ENCODE measurements around the gene PEX11B. TPM values are rescaled to one million over a fixed set of nuclear protein-coding genes. Genes with fewer than 3 reads are reported as not detected.

PEX11B gene
- total RNA-seq, 2 experiments from 2014 or later = 11.6 to 13.2 TPM

DNA sequence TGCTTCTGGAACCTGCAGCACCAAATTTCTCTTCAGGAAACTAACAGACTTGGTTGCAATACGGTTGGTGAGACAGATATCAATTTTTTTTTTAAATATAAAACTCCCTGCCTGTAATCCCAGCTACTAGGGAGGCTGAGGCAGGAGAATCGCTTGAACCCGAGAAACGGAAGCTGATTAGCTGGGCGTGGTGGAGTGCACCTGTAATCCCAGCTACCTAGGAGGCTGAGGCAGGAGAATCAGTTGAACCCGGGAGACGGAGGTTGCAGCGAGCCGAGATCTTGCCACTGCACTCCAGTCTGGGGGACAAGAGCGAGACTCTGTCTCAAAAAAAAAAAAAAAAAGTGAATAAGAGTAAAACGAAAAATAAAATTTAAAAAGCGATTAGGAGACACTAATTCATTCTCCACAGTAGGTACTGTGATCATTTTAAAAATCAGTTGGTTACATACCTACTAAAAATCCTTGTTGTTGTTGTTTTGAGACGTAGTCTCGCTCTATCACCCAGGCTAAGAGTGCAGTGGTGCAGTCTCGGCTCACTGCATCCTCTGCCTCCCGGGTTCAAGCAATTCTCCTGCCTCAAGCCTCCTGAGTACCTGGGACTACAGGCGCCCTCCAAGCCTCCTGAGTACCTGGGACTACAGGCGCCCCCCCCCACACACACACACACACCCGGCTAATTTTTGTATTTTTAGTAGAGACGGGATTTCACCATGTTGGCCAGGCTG lies 9.6 kb upstream of the PEX11B start:
- Histone ChIP-seq H3K4me1 (ENCODE audit: insufficient read depth, low read length) (peaks cover 45% of the 10 kb centered on the region), H3K27ac (ENCODE audit: low read depth in 1 of 2, low read length in 2 of 2) (peak overlapping the region; percentile 93 to 98), H3K4me3 (ENCODE audit: low read length) (peak overlapping the region; percentile 95), H3K36me3 (ENCODE audit: insufficient read depth, low read length) (peaks cover 20% of the 10 kb centered on the region), H3K9me3 (ENCODE audit: control insufficient read depth in 1 of 2, insufficient read depth in 1 of 2, low read length in 2 of 2) (no peaks in the 10 kb centered on the region), H3K27me3 (ENCODE audit: control insufficient read depth in 1 of 2, insufficient read depth in 2 of 2, low read length in 2 of 2) (no peaks in the 10 kb centered on the region)
- H3K9me3 Mint-ChIP-seq = no peaks in the 10 kb centered on the region
- POLR2A ChIA-PET = interaction anchor here (0.6 to 3.7 kb wide), 33 partner anchors 8 to 124 kb away, joined by 3 to 213 read pairs (median 7); partner anchors contain the start of genes ANKRD34A, ITGA10, LIX1L and NUDT17
- peaks cover 14% of the 10 kb centered on the region for H3K36me3 Mint-ChIP-seq (ENCODE audit: low read depth)
- intact Hi-C loops (cut with DNase I, micrococcal nuclease) = loop anchor here (1.0 to 2.0 kb wide), 6 partner anchors 10 to 69 kb away; partner anchors contain the start of genes ANKRD34A (in 1 of the 2), LIX1L (in 1 of the 2), PEX11B (in 1 of the 2) and PIAS3 (in 1 of the 2)
- H3K4me1 Mint-ChIP-seq (ENCODE audit: low read depth) = peaks cover 29% of the 10 kb centered on the region
- CTCF ChIA-PET = interaction anchor here (0.6 to 2.3 kb wide), 20 partner anchors 10 to 109 kb away, joined by 3 to 40 read pairs (median 4); partner anchors contain the start of genes ANKRD34A, LIX1L, NUDT17 and PEX11B
- ATAC-seq (ENCODE audit: poor library complexity) (no peak), DNase-seq (peak in 2 of 14 experiments; percentile 11 to 19)
- H3K27ac Mint-ChIP-seq = no peak overlapping the region
- TF ChIP-seq, protein P1, sequence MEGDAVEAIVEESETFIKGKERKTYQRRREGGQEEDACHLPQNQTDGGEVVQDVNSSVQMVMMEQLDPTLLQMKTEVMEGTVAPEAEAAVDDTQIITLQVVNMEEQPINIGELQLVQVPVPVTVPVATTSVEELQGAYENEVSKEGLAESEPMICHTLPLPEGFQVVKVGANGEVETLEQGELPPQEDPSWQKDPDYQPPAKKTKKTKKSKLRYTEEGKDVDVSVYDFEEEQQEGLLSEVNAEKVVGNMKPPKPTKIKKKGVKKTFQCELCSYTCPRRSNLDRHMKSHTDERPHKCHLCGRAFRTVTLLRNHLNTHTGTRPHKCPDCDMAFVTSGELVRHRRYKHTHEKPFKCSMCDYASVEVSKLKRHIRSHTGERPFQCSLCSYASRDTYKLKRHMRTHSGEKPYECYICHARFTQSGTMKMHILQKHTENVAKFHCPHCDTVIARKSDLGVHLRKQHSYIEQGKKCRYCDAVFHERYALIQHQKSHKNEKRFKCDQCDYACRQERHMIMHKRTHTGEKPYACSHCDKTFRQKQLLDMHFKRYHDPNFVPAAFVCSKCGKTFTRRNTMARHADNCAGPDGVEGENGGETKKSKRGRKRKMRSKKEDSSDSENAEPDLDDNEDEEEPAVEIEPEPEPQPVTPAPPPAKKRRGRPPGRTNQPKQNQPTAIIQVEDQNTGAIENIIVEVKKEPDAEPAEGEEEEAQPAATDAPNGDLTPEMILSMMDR (IDR thresholded peaks at IDR 0.05) = no peak
- H3K4me3 Mint-ChIP-seq = no peak overlapping the region
- H3K27me3 Mint-ChIP-seq = no peaks in the 10 kb centered on the region

- Mint-ChIP-seq H3K27me3 (no peaks in the 10 kb centered on the region), H3K4me3 (no peak within 1 kb of the TSS), H3K9me3 (no peaks in the 10 kb centered on the region), H3K27ac (no peak within 1 kb of the TSS), H3K4me1 (ENCODE audit: low read depth) (peaks cover 21% of the 10 kb centered on the region), H3K36me3 (ENCODE audit: low read depth) (peaks cover 7% of the 10 kb centered on the region)
- DNase-seq = peak; percentile 87 to 99 (median 90)
- Histone ChIP-seq H3K27me3 (ENCODE audit: control insufficient read depth in 1 of 2, insufficient read depth in 2 of 2, low read length in 2 of 2) (no peaks in the 10 kb centered on the region), H3K4me1 (ENCODE audit: insufficient read depth, low read length) (peaks cover 37% of the 10 kb centered on the region), H3K9me3 (ENCODE audit: control insufficient read depth in 1 of 2, insufficient read depth in 1 of 2, low read length in 2 of 2) (no peaks in the 10 kb centered on the region), H3K36me3 (ENCODE audit: insufficient read depth, low read length) (peaks cover 23% of the 10 kb centered on the region), H3K27ac (ENCODE audit: low read depth in 1 of 2, low read length in 2 of 2) (peak within 1 kb of the TSS; percentile 93 to 98), H3K4me3 (ENCODE audit: low read length) (peak within 1 kb of the TSS; percentile 95)
- TF ChIP-seq, protein P1 (IDR thresholded peaks at IDR 0.05) = peak; percentile 81
- CTCF ChIA-PET = interaction anchor here (0.6 to 2.3 kb wide), 20 partner anchors 9 to 110 kb away, joined by 3 to 40 read pairs (median 4); partner anchors contain the start of genes ANKRD34A, LIX1L, NUDT17 and PEX11B
- peak; percentile 96 for ATAC-seq (ENCODE audit: poor library complexity)
- intact Hi-C loops (cut with DNase I, micrococcal nuclease) = loop anchor here (1.0 to 2.0 kb wide), 6 partner anchors 9 to 70 kb away; partner anchors contain the start of genes ANKRD34A (in 1 of the 2), LIX1L (in 1 of the 2), PEX11B (in 1 of the 2) and PIAS3 (in 1 of the 2)
- POLR2A ChIA-PET = interaction anchor here (0.6 to 3.7 kb wide), 34 partner anchors 9 to 125 kb away, joined by 3 to 213 read pairs (median 7); partner anchors contain the start of genes ANKRD34A, ITGA10, LIX1L and NUDT17
Measured at GRCh38 chr1:145927063-145927886, 8.8 kb upstream of the PEX11B start, which contains the start of gene RBM8A. TSS of gene RBM8A (minus strand) at chr1:145927484. CDS start at chr1:145927426, 58 bp downstream.

GRCh38 chr1:145926686-145927062 lies 8.2 kb upstream of the PEX11B start:
- peaks cover 31% of the 10 kb centered on the region for H3K4me1 ChIP-seq (ENCODE audit: insufficient read depth, low read length)
- H3K27me3 ChIP-seq (ENCODE audit: control insufficient read depth in 1 of 2, insufficient read depth in 2 of 2, low read length in 2 of 2) = no peaks in the 10 kb centered on the region
- Mint-ChIP-seq H3K9me3 (no peaks in the 10 kb centered on the region), H3K27me3 (no peaks in the 10 kb centered on the region), H3K4me1 (ENCODE audit: low read depth) (peaks cover 17% of the 10 kb centered on the region), H3K36me3 (ENCODE audit: low read depth) (peaks cover 8% of the 10 kb centered on the region), H3K4me3 (no peak overlapping the region), H3K27ac (no peak overlapping the region)
- peaks cover 23% of the 10 kb centered on the region for H3K36me3 ChIP-seq (ENCODE audit: insufficient read depth, low read length)
- peak overlapping the region; percentile 93 to 98 for H3K27ac ChIP-seq (ENCODE audit: low read depth in 1 of 2, low read length in 2 of 2)
- no peaks in the 10 kb centered on the region for H3K9me3 ChIP-seq (ENCODE audit: control insufficient read depth in 1 of 2, insufficient read depth in 1 of 2, low read length in 2 of 2)
- DNase-seq (no peak), ATAC-seq (ENCODE audit: poor library complexity) (no peak)
- ChIA-PET POLR2A (interaction anchor here (1.0 to 3.7 kb wide), 25 partner anchors 8 to 125 kb away, joined by 3 to 213 read pairs (median 10); partner anchors contain the start of genes ANKRD34A, ITGA10, LIX1L and NUDT17), CTCF (interaction anchor here (1.5 to 2.3 kb wide), 11 partner anchors 8 to 110 kb away, joined by 4 to 40 read pairs (median 7); partner anchors contain the start of genes ANKRD34A, LIX1L, PEX11B and POLR3GL)
- peak overlapping the region; percentile 95 for H3K4me3 ChIP-seq (ENCODE audit: low read length)
- intact Hi-C loops (cut with DNase I, micrococcal nuclease) = loop anchor here (1.0 to 2.0 kb wide), 6 partner anchors 8 to 70 kb away; partner anchors contain the start of genes ANKRD34A (in 1 of the 2), LIX1L (in 1 of the 2), PEX11B (in 1 of the 2) and PIAS3 (in 1 of the 2)
- TF ChIP-seq, protein P1 (IDR thresholded peaks at IDR 0.05) = no peak

All from CD4-positive, alpha-beta T cell (primary cell).